Suprapubic skin (tissue), 3 donors: ENCODE measurements around the gene MACC1.

Experiments
- CTCF ChIP-seq, 2 donors: fragments of 200-600 bp in 1 of 2; fragments of 450-650 bp in 1 of 2; sonication (generic) in 1 of 2; IDR thresholded peaks; one replicate each; pipeline ENCODE4 v1.5.1; 2016 to 2019; ENCODE audit warnings: antibody characterized with exemption in 2 of 2, mild to moderate bottlenecking in 1 of 2, moderate library complexity in 1 of 2
- POLR2AphosphoS5 ChIP-seq, 3 donors: sonication (generic); formaldehyde crosslinking; IDR thresholded peaks; one replicate each; pipeline ENCODE4 v1.6.1; 2017; ENCODE audit warnings: antibody characterized with exemption in 3 of 3

DNA sequence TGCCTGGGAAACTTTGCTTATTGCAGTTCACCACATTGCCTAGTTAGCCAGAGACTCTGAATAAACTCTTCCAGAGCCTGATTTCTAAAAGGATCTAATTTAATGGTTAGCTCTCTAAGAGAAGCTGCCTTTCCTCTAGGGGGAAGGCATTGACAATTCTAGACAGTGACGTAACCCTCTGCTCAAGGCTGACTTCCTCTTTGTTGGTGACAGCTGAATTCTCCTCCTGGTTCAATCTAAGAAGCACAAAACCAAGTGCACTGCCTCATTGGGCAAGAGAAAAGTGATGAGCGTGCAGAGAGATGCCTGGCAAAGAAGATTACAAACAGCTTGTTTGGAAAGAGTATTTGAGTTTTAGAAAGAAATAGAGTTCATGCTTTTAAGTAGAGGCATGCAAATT, 102.7 kb downstream of the MACC1 start:
- no peak for TF ChIP-seq POLR2AphosphoS5 (IDR thresholded peaks at IDR 0.05)
- TF ChIP-seq CTCF (IDR thresholded peaks at IDR 0.05): no peak
